ENCODE data around the gene PAH. TPM values are rescaled to one million over a fixed set of nuclear protein-coding genes. Genes with fewer than 3 reads are reported as not detected.

The PAH gene
- total and polyA plus RNA-seq, 12 donors: 1.7 to 92.5 (median 8.6) TPM

- TF ChIP-seq CTCF (IDR thresholded peaks at IDR 0.05) (no peak), POLR2A (IDR thresholded peaks at IDR 0.05) (no peak)
- Histone ChIP-seq H3K4me3 (no peak overlapping the region), H3K27me3 (no peaks in the 10 kb centered on the region), H3K4me1 (replicated peaks in 1 of 2) (no peaks in the 10 kb centered on the region), H3K36me3 (replicated peaks in 1 of 2) (no peaks in the 10 kb centered on the region), H3K9me3 (replicated peaks in 1 of 3) (no peaks in the 10 kb centered on the region), H3K27ac (no peak overlapping the region)
- DNase-seq: no peak
- WGBS, 4 donors: 69 to 72% (median 69%) methylated on average over 9 of the region's 9 CpGs
- intact Hi-C loops (cut with DNase I): no loop called here
These were observed 117.8 kb downstream of the PAH start for GRCh38 chr12:102799229-102799628.

GRCh38 chr12:102797528-102797927, 119.5 kb downstream of the PAH start:
- DNase-seq: no peak
- WGBS, 4 donors: 63 to 74% (median 65%) methylated on average over 5 of the region's 5 CpGs
- H3K4me1 ChIP-seq (replicated peaks in 1 of 2): no peaks in the 10 kb centered on the region
- no peak for TF ChIP-seq CTCF (IDR thresholded peaks at IDR 0.05)
- TF ChIP-seq POLR2A (IDR thresholded peaks at IDR 0.05): no peak
- no peaks in the 10 kb centered on the region for H3K27me3 ChIP-seq
- no peak overlapping the region for H3K4me3 ChIP-seq
- no peaks in the 10 kb centered on the region for H3K9me3 ChIP-seq (replicated peaks in 1 of 3)
- no peak overlapping the region for H3K27ac ChIP-seq
- intact Hi-C loops (cut with DNase I): no loop called here
- H3K36me3 ChIP-seq (replicated peaks in 1 of 2): no peaks in the 10 kb centered on the region

GRCh38 chr12:102793921-102794320, 123.1 kb downstream of the PAH start:
- Histone ChIP-seq H3K27me3 (no peaks in the 10 kb centered on the region), H3K4me3 (no peak overlapping the region), H3K36me3 (replicated peaks in 1 of 2) (no peaks in the 10 kb centered on the region), H3K27ac (no peak overlapping the region), H3K4me1 (replicated peaks in 1 of 2) (no peaks in the 10 kb centered on the region), H3K9me3 (replicated peaks in 1 of 3) (no peaks in the 10 kb centered on the region)
- intact Hi-C loops (cut with DNase I): no loop called here
- TF ChIP-seq CTCF (IDR thresholded peaks at IDR 0.05) (no peak), POLR2A (IDR thresholded peaks at IDR 0.05) (no peak)
- no peak for DNase-seq
- 67 to 72% (median 71%) methylated on average over 7 of the region's 7 CpGs for WGBS, 4 donors

Other genes starting within 250 kb of the PAH start
- 1 to 10 TPM in 3 of 9 donors, under 1 TPM in 5, not detected in 1; 0.17 to 2.8 (median 0.69) TPM for gene ASCL1, start 40.4 kb upstream of the PAH start, total RNA-seq
- 1 to 10 TPM in 1 of 3 donors, under 1 TPM in 2; 0.54 to 1.9 (median 0.82) TPM for gene ASCL1, start 40.4 kb upstream of the PAH start, polyA plus RNA-seq

All from adrenal gland (tissue), 12 donors.